Retinal pigment epithelial cell (primary cell): ENCODE results near the gene PTPN1.

Source experiments
- DNase-seq: peaks from one replicate; pipeline ENCODE4 v3.0.0-alpha.2; 2010; ENCODE audit warnings: low read depth
- H3K4me3 ChIP-seq: 2 replicates; pipeline ENCODE4 v1.5.1; 2011; ENCODE audit warnings: mild to moderate bottlenecking, low read length, control low read depth, moderate library complexity
- TF ChIP-seq, protein P1 (sequence below): conservative IDR thresholded peaks from 2 replicates; pipeline ENCODE4 v1.5.1; 2011; ENCODE audit warnings: low read depth, low read length, control low read depth, inconsistent platforms

PTPN1 gene

DNA sequence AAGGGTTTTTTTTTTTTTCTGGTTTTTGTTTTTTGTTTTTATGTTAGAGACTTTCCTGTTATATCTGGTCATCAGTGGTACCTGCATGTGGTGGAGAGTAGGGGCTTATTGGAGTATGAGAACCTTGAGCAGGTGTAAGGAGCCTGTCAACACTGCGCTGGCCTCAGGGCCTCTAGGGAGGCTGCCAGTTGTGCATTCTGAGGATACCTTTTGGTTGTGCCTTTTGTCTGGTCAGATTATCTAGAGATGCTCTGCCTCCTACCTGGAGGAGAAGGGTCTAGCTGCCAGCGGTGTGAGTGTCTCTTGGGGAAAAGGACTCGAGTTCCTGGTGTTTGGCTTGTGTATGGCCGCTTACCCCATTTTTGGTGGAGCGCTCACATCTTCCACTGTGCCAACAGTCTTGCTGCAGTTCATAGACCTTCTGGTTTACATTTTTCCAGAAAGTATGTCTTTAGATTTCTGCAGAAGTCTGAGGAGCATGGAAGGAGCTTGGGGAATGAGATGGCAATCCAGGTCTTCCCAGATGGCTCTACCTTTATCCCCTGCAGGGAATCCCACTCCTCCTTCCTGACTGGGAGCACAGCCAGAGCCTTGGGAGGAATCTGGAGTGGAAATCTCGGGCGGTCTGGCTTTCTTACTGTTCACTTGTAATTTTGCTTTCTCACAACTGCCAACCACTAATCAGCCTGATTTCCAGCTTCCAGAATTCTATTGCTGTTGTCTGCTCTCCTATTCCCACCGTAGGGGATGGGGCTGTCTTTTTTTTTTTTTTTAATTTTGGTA, 49.9 kb downstream of the PTPN1 start:
- DNase-seq, result no peak
- H3K4me3 ChIP-seq, result no peak overlapping the region
- TF ChIP-seq, protein P1, sequence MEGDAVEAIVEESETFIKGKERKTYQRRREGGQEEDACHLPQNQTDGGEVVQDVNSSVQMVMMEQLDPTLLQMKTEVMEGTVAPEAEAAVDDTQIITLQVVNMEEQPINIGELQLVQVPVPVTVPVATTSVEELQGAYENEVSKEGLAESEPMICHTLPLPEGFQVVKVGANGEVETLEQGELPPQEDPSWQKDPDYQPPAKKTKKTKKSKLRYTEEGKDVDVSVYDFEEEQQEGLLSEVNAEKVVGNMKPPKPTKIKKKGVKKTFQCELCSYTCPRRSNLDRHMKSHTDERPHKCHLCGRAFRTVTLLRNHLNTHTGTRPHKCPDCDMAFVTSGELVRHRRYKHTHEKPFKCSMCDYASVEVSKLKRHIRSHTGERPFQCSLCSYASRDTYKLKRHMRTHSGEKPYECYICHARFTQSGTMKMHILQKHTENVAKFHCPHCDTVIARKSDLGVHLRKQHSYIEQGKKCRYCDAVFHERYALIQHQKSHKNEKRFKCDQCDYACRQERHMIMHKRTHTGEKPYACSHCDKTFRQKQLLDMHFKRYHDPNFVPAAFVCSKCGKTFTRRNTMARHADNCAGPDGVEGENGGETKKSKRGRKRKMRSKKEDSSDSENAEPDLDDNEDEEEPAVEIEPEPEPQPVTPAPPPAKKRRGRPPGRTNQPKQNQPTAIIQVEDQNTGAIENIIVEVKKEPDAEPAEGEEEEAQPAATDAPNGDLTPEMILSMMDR, result no peak

DNA sequence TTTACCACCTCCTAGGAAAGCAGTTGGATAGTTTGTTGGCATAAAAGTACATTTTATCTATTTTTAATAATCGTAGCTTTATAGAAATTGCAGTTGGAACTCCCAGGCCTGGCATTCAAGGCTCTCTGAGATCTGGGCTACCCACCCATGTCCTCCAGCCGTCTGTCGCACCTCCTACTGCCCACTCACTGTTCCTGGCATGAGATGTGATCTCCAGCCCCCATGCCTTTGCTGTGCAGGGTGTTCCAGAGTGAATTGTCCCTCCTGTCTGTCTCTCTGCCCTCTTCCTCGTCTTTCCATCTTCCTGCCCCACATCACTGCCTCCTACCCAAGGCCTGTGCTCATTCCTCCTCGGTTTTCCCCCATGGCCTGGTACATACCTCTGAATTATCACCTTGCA, 50.7 kb downstream of the PTPN1 start:
- TF ChIP-seq, protein P1, result no peak
- no peak overlapping the region for H3K4me3 ChIP-seq
- no peak for DNase-seq

DNA sequence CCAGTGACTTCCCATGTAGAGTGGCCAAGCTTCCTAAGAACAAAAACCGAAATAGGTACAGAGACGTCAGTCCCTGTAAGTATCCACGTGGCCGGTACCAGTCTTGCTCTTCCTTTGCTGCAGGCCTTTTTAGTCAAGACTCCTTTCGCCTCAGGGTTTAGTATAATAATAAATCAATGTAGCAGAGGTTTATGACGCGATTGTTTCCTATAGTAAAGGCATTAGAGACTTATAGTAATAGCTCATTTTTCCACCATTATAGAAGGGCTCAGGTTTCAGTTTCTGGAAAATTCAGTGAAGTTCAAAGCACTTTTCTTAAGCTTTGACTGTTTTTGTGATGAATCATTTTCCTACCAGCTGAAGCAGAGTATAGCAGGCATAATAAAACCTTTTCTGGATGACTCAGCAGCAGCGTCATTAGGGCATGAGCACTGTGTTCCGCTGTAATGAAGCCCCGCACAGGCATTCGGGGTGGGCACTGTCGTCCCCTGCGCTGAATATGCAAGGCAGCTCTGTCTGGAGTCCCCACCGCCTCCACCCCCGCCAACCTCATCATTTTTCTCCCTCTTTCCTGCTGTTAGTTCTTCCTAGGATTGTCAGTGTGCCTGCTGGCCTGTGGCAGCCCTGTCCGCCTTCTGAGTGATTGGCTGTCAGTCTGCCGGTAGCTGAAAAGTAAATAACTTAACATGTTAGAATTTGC, 51.3 kb downstream of the PTPN1 start:
- TF ChIP-seq, protein P1, result no peak
- H3K4me3 ChIP-seq, result peak overlapping the region; percentile 3
- peak; percentile 96 for DNase-seq

DNA sequence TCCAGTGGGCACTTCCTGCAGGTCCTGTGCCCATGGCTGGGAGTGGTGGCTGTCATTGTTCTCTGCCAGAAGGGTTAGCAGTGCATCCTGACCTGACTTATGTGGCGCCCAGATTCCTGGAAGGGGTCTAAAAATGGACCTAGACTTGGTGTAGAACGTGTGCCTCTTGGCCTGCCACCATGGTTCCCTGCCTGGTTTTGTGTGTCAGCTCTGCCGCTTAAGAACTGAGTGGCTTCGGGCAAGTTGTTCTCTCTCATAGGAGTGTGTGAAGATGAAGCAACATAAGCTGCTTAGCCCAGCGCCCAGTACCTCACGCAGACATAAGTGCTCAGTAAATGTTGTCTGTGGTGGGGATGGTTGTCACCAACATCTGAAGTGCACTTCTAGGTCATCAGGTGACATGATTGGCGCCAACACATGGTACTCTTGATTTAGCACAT, 52.1 kb downstream of the PTPN1 start:
- H3K4me3 ChIP-seq, result no peak overlapping the region
- TF ChIP-seq, protein P1, result no peak
- DNase-seq, result no peak

DNA sequence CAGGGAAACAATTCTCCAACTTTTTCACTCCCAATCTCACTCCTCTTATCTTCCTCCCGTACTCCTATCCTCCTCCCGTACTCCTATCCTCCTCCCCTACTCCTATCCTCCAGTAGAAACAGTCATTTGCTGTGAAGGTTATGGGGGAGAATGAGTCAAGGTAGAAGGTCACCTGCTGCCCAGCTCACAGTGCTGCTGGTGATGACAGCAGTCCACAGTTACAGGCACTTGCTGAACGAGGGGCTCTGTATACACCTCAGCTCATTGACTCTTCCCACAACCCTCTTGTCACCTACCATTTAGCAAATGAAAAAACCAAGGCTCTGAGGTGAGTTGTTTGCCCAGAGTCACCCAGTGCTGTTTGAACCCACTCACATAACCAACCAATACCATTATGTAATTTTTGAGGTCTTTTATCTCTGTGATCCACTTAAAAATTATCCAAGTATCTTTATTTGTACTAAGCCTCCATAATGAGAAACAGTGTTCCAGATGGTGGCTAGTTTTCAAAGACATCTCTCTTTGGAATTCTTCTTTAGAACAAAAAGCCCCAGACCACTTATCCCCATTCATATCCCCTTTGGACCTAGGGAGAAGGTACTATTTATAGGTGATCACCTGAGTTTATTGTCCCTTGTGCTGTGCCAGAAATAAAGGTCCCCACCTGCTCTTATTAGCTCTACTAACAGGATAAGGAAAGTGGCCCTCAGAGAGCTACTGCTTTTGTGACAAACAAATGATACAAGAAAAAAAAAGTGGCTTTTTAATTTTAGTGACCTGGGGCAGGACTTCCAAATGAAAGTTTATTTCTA, 53.2 kb downstream of the PTPN1 start:
- no peak for DNase-seq
- TF ChIP-seq, protein P1, result no peak
- H3K4me3 ChIP-seq, result no peak overlapping the region

DNA sequence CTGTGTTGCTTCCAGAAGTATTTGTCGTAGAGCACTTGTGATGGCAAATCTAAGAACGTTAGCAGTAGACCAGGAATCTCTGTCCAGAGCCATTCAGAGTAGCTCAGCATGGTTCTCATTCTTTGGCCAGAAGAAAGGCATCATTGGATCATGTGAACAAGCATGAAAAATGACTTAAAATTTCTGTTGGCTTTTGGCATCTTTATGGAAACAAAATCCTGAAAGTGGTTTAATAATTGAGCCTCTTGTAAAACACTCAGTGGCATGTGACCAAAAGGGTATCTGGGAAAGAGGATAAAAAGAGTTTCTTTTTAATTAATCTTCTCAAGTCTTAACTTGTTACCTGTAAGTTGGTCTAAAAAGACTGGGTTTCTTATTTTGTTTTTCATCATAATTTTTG, 55.2 kb downstream of the PTPN1 start:
- H3K4me3 ChIP-seq, result no peak overlapping the region
- TF ChIP-seq, protein P1, result no peak
- DNase-seq, result peak; percentile 57
